Dermis microvascular lymphatic vessel endothelial cell (primary cell): ENCODE measurements around the gene AANAT. TPM values are rescaled to one million over a fixed set of nuclear protein-coding genes. Genes with fewer than 3 reads are reported as not detected.

Experiments used
- DNase-seq, 2 donors: peaks; one replicate each; pipeline versions ENCODE4 v3.0.0 to v3.0.0-alpha.2; 2010; ENCODE audit warnings: low read depth in 2 of 2
- total RNA-seq: library from RNA; depleted of rRNA; stranded (reverse); fragments of >200 nt; gene quantifications from 2 replicates; pipeline ENCODE4 v1.2.1, GENCODE V29; 2014

The AANAT gene
- total RNA-seq, 1 donor from 2014 or later: not detected

- DNase-seq: no peak
These were observed 20.2 kb downstream of the AANAT start for GRCh38 chr17:76487451-76488192.

GRCh38 chr17:76490112-76490710, 22.8 kb downstream of the AANAT start:
- no peak for DNase-seq

GRCh38 chr17:76491271-76492122, 24.1 kb downstream of the AANAT start:
- DNase-seq: no peak

- no peak for DNase-seq
These were observed 25.0 kb downstream of the AANAT start for GRCh38 chr17:76492123-76492988.

DNA sequence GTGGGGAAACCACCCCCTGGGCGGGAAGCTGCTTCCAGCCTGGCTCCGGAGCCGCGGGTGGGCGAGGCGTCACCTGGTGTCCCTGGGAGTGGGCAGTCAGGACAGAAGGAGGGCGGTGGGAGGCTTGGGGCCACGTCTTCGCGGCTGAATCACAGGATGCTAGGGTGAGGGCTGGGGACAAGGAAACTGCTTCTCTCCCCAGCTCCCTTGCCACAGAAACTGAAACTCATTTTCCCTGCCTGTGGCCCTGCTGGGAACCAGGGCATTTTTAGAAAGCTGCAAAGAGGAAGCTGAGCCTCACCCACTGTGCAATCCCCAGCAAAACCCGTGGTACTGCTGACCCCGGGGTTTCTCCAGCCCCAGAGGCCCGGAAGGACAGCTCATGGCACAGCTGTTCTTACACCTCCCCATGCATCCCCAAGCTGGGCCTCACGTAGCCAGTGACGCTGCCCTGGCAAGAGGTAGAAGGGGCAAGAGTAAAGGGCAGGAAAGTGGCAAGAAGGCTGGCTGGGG, 25.6 kb downstream of the AANAT start:
- peak; percentile 63 to 78 for DNase-seq

DNA sequence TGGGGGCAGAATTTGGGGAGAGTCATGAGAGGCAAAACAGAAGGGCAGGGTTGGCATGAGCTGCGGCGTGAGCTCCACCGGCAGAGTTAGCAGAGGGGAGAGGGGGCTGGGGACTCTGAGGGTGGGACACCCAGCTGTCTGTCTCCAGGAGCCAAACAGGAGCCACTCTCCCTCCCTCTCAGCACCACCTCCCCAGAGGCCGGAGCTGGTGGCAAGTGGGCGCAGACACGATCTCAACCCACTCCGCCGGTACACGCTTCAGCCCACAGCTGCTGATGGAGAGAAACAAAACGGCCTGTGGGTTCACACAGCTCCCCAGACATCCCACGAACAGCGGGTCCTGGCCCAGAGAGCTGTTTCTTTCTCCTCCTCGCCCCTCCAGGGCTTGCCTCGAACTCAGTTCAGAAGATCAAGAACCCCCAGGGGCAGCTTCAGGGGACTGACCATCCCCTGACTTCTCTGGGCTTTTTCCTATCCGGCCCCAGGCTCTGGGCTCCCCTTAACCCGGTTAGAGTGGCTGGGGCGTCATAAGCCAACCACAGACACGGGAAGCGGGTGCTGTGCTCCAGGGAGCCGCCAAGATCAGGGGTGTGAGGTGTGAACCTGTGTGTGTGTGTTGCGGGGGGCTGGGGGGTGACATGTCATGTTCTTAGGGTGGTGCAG, 26.2 kb downstream of the AANAT start:
- no peak for DNase-seq

GRCh38 chr17:76495663-76496400, 28.4 kb downstream of the AANAT start:
- no peak for DNase-seq

DNA sequence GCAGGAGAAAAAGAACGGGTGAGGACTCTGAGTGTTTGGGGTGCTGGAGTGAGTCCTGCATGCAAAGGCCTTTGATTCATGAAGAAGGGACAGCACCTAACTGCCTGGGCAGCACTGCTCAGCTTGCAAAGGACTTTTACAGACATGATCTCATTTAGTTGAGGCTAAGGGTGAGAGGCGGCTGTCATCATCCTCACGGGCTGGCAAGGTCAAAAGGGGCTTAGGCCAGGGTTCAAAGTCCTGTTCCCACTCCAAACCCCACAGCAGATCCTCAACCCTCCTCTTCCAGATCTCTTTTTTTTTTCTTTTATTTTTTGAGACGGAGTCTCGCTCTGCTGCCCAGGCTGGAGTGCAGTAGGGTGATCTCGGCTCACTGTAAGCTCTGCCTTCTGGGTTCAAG, 29.1 kb downstream of the AANAT start:
- no peak for DNase-seq

- no peak for DNase-seq
These were observed 30.2 kb downstream of the AANAT start for GRCh38 chr17:76497699-76497978.

DNA sequence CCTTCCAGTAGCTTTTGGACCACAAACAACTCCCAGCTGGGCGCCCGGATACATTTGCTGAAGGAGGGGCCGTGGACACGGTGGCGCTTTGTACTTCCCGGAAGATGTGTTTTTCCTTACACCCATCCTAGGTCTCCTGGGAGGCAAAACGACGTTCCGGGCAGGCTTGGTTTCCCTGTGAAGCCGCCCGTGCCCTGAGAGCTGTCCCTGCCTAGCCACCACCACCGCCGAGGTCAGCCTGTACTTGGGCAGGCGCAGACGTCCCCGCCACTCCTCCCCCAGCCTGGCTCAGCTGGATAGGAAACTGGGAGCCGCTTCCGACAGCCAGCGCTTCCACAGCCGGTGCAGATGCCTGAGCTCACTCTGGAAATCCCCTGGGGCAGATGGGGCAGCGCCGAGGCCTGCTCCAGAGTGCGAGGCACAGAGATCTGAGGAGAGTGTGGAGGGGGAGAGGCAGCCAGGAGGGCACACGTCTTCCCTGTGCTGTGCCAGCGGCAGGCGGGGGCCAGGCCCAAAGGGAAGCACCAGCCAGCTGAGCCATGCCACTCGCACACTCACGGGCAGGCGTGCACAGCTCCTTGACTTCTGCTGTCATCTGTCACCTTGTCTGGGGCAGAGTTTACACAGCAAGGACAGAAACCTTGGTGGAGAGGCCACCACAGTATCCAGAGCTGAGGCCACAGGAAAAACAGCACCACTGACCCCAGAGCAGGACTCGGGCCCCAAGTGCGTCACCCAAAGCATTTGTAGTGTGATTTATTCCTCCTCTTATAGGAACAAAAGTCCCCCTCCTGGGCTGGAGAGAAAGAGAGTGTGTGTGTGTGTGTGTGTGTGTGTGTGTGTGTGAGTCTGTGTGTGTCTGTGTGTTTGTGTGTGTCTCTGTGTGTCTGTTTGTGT, 30.8 kb downstream of the AANAT start:
- DNase-seq: peak; percentile 80 to 94

DNA sequence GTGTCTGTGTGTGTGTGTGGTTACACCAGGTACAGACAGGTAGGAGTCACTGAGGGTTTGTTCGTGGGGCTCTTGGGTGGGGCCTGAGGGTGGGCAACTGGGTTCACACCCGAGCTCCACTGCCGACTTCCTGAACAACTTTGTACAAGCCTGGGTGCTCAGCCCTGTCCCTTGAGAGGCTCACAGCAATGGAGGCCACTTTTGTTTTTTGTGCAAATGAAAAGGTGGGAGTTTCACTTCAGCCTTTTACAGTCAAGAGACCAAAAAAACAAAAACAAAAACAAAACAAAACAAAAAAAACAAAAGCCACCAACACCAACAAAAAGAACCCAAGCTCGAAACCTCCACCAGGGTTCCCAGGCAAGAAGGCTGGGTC, 31.5 kb downstream of the AANAT start:
- no peak for DNase-seq

GRCh38 chr17:76499267-76499667, 31.9 kb downstream of the AANAT start:
- DNase-seq: peak in 1 of 2 donors; percentile 55

- DNase-seq: peak in 1 of 2 donors; percentile 28
These were observed 32.8 kb downstream of the AANAT start for GRCh38 chr17:76500074-76500746.

DNA sequence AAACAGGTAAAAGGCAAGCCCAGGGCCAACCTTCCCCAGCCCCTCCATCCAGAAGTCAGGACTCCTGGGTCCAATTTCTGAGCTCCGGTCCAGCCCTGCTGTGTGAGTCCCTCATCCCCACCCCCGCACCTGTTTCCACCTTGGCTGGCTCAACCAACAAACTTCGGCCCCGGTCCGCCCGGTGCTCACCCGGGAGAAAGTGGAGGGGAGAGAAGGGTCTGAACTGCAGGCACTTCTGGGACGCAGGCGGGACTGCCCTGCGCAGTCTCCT, 33.3 kb downstream of the AANAT start:
- DNase-seq: no peak

- peak in 1 of 2 donors; percentile 73 for DNase-seq
These were observed 33.8 kb downstream of the AANAT start, which contains the start of gene RHBDF2 for GRCh38 chr17:76501018-76501826. Gene RHBDF2, minus strand, starts transcription at chr17:76501423. Its CDS starts 19,899 bp downstream, at chr17:76481524.

DNA sequence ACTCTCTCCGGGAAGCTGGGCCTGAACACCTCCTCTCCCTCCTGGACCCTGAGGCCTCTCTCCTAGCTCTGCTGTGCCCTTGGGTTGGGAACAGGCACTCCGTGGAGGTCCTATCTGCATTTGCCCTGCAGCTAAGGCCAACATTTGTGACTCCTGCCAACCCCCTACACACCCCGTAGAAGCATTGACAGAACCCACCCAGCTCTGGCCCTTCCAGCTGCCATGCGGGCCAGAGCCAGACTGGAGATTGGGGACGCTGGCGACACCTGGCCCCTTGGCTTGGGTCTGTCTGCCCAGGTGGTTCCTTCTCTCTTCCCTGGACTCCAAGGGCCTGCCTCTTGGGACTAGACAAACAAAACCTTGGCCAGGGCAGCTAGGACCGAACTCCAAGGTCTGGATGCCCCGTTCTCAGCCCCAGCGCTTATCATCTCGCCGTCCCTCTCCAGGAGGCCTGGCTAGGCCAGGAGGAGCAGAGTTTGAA, 34.5 kb downstream of the AANAT start:
- no peak for DNase-seq

DNA sequence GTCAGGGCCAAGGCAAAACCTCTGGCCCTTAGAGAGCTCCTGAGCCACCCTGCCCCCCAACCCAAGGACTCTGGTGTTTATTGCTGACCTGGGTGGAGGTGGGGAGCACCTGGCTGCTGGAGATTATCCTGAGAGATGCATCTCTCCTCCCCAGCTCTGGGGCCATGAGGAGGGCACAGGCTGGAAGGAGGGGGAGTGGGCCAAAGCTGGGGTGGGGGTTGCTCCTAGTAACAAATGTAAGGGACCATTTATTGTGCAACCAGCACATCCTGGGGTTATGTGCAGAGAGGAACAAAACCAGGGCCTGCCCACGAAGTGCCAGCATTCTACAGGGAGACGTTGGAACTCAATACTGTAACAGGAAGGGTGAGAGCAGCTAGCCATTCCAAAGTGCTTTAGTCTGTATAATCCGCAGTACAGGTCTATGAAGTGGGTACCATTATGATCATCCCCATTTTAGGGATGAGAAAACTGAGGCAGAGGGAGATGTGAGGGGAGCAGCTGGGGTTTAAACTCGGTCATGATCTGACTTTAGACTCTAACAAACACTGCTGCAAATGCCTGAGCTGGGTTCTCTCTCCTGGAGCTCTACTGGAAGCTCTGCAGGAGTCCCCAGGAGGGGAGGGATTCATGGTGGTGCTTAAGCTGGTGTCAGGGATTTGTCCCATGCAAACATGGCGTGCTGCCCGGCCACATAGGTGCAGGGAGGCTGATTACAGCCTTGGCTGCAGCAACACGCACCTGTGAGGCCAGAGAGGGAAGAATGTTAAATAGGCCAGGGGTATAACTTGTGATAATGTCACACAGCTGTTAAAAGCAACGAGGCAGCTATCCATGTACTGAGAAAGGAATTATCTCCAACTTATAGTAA, 35.2 kb downstream of the AANAT start:
- no peak for DNase-seq
